BJ (cell line): ENCODE data around the gene NPAS3. TPM values are rescaled to one million over a fixed set of nuclear protein-coding genes. Genes with fewer than 3 reads are reported as not detected.

Source experiments
- CTCF ChIA-PET: fragments of 350-600 bp; formaldehyde crosslinking; extraction: SDS; loops from one replicate; lab custom pipeline; 2021; ENCODE audit warnings: antibody characterized with exemption, inconsistent platforms; lab: Yijun Ruan, JAX
- POLR2A ChIA-PET: fragments of 300-600 bp; sonication (Branson Sonifier 250); formaldehyde crosslinking; extraction: SDS; loops from one replicate; lab custom pipeline; 2021; ENCODE audit warnings: antibody characterized with exemption; lab: Charles Lee
- DNase-seq: peaks from one replicate; pipeline ENCODE4 v3.0.0-alpha.2; 2011; ENCODE audit warnings: low read depth
- H3K27me3 ChIP-seq: 2 replicates; pipeline ENCODE4 v1.6.0; 2011; ENCODE audit warnings: low read length; ENCODE audit not compliant: control insufficient read depth, insufficient read depth
- H3K36me3 ChIP-seq: 2 replicates; pipeline ENCODE4 v1.5.1; 2011; ENCODE audit warnings: low read length; ENCODE audit not compliant: control insufficient read depth, insufficient read depth
- H3K4me3 ChIP-seq: 2 replicates; pipeline ENCODE4 v1.5.1; 2011; ENCODE audit warnings: low read depth, mild to moderate bottlenecking, control low read depth, low read length
- CTCF ChIP-seq: IDR thresholded peaks from 2 replicates; pipeline ENCODE4 v1.5.1; 2011; ENCODE audit warnings: low read depth, mild to moderate bottlenecking, control low read depth, inconsistent platforms, low read length, moderate library complexity; ENCODE audit not compliant: insufficient read depth
- polyA plus RNA-seq: library from polyadenylated mRNA; depleted of rRNA; stranded (reverse); fragments of >200 nt; gene quantifications from 2 replicates; pipeline ENCODE4 v1.2.3, GENCODE V29; 2011

NPAS3 gene
- polyA plus RNA-seq, 1 experiment = 0.09 TPM

GRCh38 chr14:33045760-33046159 lies 107.1 kb downstream of the NPAS3 start:
- no peak overlapping the region for H3K4me3 ChIP-seq
- CTCF ChIA-PET = no interaction called here
- no peak for TF ChIP-seq CTCF
- no peaks in the 10 kb centered on the region; the same call in 1 of the 2 replicates for H3K27me3 ChIP-seq
- no peak for DNase-seq
- POLR2A ChIA-PET = no interaction called here
- no peaks in the 10 kb centered on the region for H3K36me3 ChIP-seq

- ChIA-PET CTCF (no interaction called here), POLR2A (no interaction called here)
- no peaks in the 10 kb centered on the region for H3K36me3 ChIP-seq
- H3K27me3 ChIP-seq = no peaks in the 10 kb centered on the region
- no peak overlapping the region for H3K4me3 ChIP-seq
- TF ChIP-seq CTCF = no peak
- DNase-seq = no peak
Measured at GRCh38 chr14:33052943-33053342, 114.3 kb downstream of the NPAS3 start.

- no peak for TF ChIP-seq CTCF
- H3K36me3 ChIP-seq = no peaks in the 10 kb centered on the region
- H3K4me3 ChIP-seq = no peak overlapping the region
- DNase-seq = no peak
- CTCF ChIA-PET = interaction anchor here (0.7 kb wide), 1 partner anchor 256 kb away, joined by 3 read pairs; no protein-coding TSS in a partner anchor
- POLR2A ChIA-PET = interaction anchor here (0.7 kb wide), 1 partner anchor 721 kb away, joined by 4 read pairs; no protein-coding TSS in a partner anchor
- H3K27me3 ChIP-seq = no peaks in the 10 kb centered on the region
Measured at GRCh38 chr14:33056213-33056612, 117.5 kb downstream of the NPAS3 start.

- no peak overlapping the region for H3K4me3 ChIP-seq
- no peak for TF ChIP-seq CTCF
- no peaks in the 10 kb centered on the region for H3K36me3 ChIP-seq
- ChIA-PET CTCF (no interaction called here), POLR2A (no interaction called here)
- no peaks in the 10 kb centered on the region for H3K27me3 ChIP-seq
- no peak for DNase-seq
Measured at GRCh38 chr14:33057585-33057984, 118.9 kb downstream of the NPAS3 start.

GRCh38 chr14:33061667-33062325 lies 123.1 kb downstream of the NPAS3 start:
- no peak for DNase-seq
- H3K27me3 ChIP-seq = no peaks in the 10 kb centered on the region
- H3K36me3 ChIP-seq = no peaks in the 10 kb centered on the region
- H3K4me3 ChIP-seq = no peak overlapping the region
- ChIA-PET POLR2A (no interaction called here), CTCF (no interaction called here)
- TF ChIP-seq CTCF = no peak
